NT2/D1 (cell line): ENCODE results near the gene GLIPR2.

Source experiments
- SUZ12 ChIP-seq: IDR thresholded peaks from 2 replicates; pipeline ENCODE4 v1.6.1; 2011; ENCODE audit not compliant: insufficient read length, insufficient read depth; ENCODE audit errors: extremely low read depth
- YY1 ChIP-seq: IDR thresholded peaks from 2 replicates; pipeline ENCODE4 v1.6.1; 2011; ENCODE audit not compliant: insufficient read length, insufficient read depth
- ZNF274 ChIP-seq: IDR thresholded peaks from 2 replicates; pipeline ENCODE4 v1.6.1; 2011; ENCODE audit warnings: mild to moderate bottlenecking, low read depth, low read length

GRCh38 chr9:36134761-36135505 is 1.6 kb upstream of the GLIPR2 start:
- no peak for TF ChIP-seq YY1
- no peak for TF ChIP-seq ZNF274
- TF ChIP-seq SUZ12: no peak
